ENCODE measurements around the gene DNAJC1.
A peak's percentile ranks its signal among the peaks of the same experiment; 100 is the strongest.
"Not testable (repeated sequence)": the region's sequence is repeated elsewhere in the genome, so short reads cannot be mapped to it uniquely, and the experiment has no call there.

The DNAJC1 gene

DNA sequence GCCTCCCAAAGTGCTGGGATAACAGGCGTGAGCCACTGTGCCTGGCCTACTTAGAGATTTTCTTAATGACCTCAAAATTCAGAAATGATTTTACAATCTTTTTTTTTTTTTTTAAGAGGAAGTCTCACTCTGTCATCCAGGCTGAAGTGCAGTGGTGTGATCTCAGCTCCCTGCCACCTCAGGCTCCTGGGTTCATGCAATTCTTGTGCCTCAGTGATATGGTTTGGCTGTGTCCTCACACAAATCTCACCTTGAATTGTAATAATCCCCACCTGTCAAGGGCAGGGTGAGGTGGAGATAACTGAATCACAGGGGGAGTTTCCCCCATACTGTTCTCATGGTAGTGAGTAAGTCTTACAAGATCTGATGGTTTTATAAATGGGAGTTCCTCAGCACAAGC, 159.9 kb downstream of the DNAJC1 start:
- no peak for DNase-seq
- intact Hi-C loops (cut with DNase I): no loop called here

DNA sequence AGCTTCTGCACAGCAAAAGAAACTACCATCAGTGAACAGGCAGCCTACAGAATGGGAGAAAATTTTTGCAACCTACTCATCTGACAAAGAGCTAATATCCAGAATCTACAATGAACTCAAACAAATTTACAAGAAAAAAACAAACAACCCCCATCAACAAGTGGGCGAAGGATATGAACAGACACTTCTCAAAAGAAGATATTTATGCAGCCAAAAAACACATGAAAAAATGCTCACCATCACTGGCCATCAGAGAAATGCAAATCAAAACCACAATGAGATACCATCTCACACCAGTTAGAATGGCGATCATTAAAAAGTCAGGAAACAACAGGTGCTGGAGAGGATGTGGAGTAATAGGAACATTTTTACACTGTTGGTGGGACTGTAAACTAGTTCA, 162.3 kb downstream of the DNAJC1 start:
- intact Hi-C loops (cut with DNase I); DNase-seq: not testable (repeated sequence)

DNA sequence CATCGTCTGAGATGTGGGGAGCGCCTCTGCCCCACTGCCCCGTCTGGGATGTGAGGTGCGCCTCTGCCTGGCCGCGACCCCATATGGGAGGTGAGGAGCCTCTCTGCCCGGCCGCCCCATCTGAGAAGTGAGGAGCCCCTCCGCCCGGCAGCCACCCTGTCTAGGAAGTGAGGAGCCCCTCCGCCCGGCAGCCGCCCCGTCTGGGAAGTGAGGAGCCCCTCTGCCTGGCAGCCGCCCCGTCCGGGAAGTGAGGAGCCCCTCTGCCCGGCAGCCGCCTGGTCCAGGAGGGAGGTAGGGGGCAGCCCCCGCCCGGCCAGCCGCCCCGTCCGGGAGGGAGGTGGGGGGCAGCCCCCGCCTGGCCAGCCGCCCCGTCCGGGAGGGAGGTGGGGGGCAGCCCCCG, 166.0 kb downstream of the DNAJC1 start:
- intact Hi-C loops (cut with DNase I): not testable (repeated sequence)
- DNase-seq: peak in 1 of 10 donors; percentile 65

DNA sequence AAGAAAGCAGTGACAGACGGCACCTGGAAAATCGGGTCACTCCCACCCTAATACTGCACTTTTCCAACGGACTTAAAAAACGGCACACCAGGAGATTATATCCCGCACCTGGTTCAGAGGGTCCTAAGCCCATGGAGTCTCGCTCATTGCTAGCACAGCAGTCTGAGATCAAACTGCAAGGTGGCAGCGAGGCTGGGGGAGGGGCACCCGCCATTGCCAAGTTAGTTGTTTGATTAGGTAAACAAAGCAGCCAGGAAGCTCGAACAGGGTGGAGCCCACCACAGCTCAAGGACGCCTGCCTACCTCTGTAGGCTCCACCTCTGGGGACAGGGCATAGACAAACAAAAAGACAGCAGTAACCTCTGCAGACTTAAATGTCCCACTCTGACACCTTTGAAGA, 169.0 kb downstream of the DNAJC1 start:
- DNase-seq; intact Hi-C loops (cut with DNase I): not testable (repeated sequence)

DNA sequence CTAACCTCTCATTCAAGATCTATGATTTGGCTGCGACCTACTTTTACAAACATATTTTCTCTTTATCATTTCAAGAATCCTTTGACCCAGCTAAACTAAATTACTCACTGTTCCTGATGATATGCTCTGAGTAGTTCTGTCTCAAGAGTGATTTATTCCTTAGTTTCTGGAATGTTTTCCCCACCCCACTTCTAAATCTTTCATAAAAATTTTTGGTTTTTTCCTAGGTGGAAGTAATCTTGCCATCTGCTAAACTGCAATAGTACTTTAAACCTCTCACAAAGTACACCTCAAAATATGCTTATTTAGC, 170.8 kb downstream of the DNAJC1 start:
- intact Hi-C loops (cut with DNase I): no loop called here
- DNase-seq: no peak

DNA sequence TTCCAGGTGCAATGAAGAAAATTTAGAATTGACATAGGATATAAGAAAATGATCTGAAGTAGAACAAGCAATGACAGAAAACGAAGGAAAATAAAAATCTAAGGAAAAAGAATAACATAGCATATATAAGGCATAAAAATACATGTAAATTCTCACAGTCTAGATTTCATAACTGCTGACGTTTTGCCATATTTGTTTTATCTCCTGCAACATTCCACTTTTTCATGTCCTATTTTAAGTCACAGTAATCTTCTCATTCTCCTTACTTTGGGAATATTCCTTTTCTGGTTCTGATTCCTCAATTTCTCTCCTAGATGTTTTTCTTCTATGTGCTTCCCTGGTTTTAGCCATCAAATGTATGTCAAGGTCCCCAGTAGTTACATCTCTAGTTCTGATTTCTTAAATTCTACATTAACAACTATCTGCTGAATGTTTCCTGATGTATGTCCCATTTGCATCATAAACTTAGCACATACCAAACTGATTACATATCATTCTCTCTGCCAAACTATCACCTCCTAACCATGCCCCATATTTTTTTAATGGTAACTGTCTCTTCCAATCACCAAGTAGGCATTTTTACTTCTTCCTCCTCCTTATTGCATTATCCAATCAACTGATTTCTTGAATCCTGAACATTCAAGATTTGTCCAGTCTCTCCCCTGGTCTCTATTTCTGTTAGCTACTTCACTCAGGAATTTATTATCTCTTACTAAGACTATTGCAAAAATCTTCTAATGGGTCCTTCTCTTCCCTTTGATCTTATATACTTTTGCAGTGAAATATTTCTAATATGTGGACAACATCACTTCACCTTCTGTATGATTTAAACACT, 171.3 kb downstream of the DNAJC1 start:
- intact Hi-C loops (cut with DNase I): no loop called here

DNA sequence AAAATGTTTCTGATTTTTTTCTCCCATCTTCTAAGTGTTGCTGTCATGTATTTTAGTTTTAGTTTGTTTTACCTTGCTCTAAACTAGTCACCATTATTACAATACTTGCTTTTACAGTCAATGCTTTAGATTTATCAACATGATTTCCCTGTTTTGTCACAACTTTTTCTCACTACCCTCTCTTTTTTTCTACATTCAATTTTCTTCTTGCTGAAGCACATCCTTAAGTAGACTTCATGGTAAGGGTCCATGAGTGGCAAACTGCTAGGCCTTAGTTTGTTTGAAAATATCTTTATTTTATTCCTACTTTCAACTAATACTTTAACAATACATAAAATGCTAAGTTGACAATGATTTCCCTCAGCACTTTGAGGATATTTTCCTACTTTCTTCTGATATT, 173.5 kb downstream of the DNAJC1 start:
- intact Hi-C loops (cut with DNase I): no loop called here
- no peak for DNase-seq

More for the DNA sequence above, 171.3 kb downstream of the DNAJC1 start:
- no peak for DNase-seq

DNA sequence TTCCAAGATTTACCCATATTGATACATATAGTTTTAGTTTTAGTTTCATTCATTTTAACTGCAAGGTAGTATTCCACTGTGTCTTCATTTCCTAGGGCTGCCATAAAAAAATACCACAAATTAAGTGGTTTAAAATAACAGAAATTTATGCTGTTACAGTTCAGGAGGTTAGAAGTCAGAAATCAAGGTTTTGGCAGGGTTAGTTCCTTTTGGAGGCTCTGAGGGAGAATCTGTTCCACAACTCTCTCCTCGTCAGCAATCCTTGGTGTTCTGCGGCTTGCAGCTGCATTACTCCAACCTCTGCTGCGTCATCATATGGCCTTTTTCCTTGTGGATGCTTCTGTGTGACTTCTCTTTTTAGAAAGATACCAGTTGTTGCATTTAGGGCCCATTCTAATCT, 176.2 kb downstream of the DNAJC1 start:
- intact Hi-C loops (cut with DNase I): no loop called here
- no peak for DNase-seq

DNA sequence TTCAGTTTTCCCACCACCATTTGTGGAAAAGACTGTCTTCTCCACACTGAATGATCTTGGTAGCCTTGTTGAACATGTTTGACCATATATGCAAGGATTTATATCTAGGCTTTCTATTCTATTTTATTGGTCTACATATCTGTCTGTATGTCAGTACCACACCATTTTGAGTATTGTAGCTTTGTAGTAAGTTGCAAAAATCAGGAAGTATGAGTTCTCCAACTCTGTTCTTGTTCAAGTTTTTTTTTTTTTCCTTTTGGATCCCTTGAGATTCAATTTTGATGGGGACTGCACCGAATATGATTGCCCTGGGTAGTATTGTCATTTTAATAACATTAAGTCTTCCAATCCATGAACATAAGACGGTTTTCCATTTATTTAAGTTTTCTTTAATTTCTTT, 176.8 kb downstream of the DNAJC1 start:
- no peak for DNase-seq
- intact Hi-C loops (cut with DNase I): no loop called here

DNA sequence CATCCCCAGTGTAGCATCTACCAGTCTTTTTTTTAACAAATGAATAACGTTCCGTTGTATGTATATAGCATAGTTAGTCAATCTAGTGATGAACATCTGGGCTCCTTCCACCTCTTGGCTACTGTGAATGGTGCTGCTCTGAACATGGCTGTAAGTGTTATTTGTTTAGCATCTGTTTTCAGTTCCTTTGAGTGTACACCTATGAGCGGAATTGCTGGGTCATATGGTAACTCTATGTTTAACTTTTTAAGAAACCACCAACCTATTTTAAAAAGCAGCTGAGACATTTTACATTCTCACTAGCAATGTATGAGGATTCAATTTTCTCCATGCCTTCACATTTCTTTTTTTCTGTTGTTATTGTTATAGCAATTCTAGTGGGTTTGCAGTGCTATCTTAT, 178.2 kb downstream of the DNAJC1 start:
- intact Hi-C loops (cut with DNase I): no loop called here
- no peak for DNase-seq

DNA sequence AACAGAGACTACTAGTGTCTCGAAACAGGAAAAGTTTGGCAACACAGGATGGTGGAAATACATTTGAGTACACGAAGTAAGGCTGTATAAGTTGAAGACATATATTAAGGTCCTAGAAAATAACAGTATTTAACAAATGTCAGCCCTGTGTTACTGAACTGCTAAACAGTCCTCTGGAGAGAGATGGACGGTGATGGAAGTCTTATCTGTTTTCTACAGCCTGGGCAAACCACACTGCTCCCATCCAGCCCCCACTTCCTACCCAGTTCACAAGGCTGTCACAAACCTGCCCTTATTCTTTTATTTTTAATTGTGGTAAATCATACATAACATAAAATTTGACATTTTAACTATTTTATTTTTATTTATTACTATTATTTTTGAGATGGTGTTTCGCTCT, 179.1 kb downstream of the DNAJC1 start:
- intact Hi-C loops (cut with DNase I): no loop called here
- DNase-seq: no peak

DNA sequence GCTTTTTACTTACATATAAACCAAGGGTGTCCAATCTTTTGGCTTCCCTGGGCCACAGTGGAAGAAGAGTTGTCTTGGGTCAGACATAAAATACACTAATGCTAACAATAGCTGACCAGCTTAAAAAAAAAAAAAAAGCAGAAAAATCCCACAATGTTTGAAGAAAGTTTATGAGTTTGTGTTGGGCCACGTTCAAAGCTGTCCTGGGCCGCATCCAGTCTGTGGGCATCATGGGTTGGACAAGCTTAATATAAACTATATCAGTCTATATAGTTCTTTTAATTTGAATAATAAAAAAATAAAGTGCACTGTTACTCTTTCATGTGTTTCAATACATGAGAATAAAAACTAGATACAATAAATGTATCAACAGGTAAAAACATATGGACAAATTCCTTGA, 179.9 kb downstream of the DNAJC1 start:
- no peak for DNase-seq
- intact Hi-C loops (cut with DNase I): no loop called here

DNA sequence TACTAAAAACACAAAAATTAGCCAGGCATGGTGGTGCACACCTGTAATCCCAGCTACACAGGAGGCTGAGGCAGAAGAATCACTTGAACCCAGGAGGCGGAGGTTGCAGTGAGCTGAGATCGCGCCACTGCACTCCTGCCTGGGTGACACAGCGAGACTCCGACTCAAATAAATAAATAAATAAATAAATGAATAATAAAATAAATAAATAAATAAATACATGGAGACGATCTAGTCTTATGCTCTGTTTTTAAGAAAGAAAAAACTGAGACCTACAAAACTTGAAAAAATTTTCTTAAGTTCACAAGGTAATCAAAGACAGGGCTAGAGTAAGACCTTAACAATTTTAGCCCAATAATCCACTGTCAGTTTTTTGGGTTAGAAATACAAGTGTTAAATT, 181.3 kb downstream of the DNAJC1 start:
- intact Hi-C loops (cut with DNase I); DNase-seq: not testable (repeated sequence)

DNA sequence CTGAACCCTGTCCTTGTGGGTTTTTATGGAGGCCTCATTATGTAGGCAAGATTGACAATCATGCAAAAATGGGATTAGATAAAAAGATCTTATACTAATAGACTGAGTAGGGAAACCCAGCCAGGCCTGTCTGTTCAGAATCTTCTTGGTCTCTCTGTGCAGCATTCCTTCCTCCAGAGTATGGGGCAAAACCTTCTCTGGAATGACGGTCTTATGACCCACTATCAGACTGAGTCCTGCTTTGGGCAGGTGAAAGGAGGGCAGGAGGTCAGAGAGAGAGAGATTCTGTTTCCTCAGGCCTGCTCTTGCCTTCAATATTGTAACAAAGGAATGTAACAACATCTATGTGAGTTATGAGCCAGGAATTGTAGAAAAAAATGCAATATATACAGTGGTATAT, 182.6 kb downstream of the DNAJC1 start:
- DNase-seq: no peak
- intact Hi-C loops (cut with DNase I): no loop called here

DNA sequence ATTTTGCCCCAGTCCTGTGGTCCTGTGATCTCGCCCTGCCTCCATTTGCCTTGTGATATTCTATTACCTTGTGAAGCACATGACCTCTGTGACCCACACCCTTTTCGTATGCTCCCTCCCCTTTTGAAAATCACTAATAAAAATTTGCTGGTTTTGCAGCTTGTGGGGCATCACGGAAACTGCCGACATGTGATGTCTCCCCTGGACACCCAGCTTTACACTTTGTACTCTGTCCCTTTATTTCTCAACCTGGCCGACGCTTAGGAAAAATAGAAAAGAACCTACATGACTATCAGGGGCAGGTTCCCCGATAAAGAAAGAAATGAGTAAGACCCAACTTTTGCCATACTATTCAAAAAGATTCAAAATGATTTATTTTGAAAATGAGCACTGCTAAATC, 185.1 kb downstream of the DNAJC1 start:
- intact Hi-C loops (cut with DNase I); DNase-seq: not testable (repeated sequence)

DNA sequence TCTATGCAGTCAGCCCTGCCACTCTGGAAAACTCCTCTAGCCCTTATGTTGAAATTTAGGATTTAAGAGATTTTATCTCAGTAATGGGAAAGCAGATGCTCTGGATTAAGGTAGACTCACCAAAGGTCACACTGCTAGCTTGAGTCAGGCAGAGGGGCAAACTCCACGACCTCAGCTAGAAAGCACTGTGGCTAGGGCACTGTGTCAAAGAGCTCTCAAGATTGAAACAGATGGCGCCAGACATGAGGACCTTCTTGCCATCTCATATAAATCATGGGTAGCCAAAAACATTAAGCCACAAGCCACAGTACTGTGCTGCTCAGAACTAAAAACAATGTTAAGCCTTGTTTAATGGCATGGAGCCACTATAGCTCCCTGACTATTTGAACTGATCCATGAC, 188.7 kb downstream of the DNAJC1 start:
- intact Hi-C loops (cut with DNase I): no loop called here
- DNase-seq: no peak

DNA sequence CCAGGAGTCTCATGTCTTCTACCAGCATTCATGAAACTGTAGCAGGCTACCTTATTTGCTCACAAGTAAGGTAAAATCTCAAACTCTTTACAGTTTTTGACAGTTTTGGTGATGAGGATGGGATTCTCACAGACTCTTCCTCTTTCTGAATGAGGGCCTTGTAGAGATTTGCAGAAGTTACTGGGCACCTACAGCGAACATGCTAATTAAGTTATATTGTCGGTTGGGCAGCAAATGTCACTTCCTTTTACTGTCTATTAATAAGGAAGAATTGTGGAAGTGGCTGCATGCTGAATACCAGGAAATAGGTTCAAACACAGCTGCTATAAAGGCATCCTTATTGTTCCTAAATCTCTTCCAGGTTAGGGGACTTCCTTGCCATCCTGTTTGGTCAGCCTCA, 189.6 kb downstream of the DNAJC1 start:
- no peak for DNase-seq
- intact Hi-C loops (cut with DNase I): no loop called here

DNA sequence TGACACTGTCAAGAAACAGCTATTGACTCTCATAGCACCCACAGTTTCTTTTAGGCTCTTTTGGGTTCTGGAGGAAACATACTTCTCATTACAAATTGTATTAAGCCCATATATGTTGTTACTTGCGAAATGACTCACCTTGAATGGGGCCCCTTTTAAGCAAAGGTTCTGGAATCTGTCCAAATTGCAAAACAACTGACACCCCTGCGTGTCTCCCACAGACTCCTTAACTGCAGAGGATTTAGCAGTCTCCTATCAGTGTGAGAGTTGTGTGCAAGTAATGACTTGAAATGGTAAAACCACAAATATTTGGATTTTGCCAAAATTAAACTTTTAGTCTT, 192.3 kb downstream of the DNAJC1 start:
- DNase-seq: no peak
- intact Hi-C loops (cut with DNase I): no loop called here

DNA sequence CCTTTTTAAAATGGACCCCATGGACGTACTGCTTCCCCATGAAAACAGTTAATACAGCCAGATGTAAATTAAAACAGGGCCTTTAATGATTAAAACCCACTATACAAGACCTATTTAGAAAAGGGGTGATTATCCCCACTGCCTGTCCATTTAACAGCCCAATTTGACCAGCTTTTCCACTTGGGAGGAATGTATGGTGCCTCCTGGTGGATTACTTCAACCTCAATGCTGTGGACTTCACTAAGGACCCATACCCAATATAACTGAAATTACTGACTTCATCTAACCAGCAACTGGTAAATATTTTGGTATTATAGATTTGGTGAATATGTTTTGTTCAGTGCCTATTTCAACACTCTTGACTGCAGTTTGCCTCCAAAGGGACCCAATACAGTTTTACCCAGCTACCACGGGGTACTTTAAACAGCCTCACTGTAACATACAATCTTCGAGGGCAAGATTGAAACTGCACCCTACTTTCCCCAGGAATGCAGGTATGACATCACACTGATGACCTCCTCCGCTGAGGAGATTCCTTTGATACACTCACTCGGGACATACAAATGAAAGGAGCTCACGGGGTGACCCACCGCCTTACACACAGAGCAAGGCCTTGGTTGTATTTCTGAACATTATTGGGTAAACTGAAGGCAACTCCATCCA, 192.8 kb downstream of the DNAJC1 start:
- intact Hi-C loops (cut with DNase I): no loop called here
- DNase-seq: no peak

DNA sequence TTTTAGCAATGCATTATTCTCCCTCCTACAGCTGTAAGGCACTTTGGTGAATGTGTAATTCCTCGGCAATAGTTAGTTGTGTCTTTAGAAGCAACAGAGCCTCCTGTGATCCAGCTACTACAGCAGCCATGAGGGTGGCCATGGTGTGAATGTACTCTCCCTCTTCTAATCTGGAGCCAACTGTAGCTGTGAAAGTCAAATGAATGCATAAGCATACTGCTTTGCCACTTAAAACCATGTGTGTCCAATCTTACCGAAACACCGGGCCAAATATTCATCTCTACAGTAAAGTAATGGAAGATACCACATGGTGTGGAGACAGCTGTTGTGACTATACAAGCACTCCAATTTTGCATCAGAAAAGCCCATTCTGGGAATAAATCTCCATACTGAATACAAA, 195.0 kb downstream of the DNAJC1 start:
- intact Hi-C loops (cut with DNase I): no loop called here
- no peak for DNase-seq

DNA sequence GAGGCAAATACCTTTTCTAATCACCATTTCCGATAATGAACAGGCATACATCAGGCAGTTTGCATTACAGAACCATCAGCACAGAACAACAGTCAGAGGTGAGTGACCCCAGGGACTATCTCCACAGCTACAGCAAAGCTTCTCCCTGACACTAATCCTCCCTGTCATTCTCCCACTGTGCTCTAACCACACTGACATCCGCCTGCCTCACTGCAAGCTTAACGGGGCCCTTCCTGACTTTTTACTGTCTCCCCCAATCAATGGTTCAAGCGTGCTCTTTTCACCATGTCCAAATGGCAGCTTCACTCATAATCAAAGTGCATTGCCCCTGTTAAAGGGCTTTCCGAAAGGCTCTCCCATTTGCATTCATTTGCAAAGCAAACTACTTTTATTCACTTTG, 196.3 kb downstream of the DNAJC1 start:
- intact Hi-C loops (cut with DNase I): no loop called here
- DNase-seq: no peak

DNA sequence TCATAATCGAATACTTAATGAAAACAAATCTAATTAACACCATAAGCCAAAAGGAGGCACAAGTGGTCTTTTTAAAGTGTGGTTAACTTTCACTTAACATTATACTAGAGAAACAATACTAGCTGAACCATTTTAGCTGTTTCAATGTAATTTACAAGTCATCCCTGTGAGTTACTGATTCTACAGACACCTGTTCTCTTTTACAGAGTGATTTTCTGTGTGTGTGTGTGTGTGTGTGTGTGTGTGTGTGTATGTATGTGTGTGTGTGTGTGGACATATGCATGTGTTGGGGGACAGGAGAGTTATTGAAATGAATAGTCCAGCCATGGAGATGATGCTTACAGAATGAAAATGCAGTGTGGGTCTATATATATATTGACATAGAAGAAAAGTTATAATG, 200.2 kb downstream of the DNAJC1 start:
- intact Hi-C loops (cut with DNase I): no loop called here
- DNase-seq: no peak

DNA sequence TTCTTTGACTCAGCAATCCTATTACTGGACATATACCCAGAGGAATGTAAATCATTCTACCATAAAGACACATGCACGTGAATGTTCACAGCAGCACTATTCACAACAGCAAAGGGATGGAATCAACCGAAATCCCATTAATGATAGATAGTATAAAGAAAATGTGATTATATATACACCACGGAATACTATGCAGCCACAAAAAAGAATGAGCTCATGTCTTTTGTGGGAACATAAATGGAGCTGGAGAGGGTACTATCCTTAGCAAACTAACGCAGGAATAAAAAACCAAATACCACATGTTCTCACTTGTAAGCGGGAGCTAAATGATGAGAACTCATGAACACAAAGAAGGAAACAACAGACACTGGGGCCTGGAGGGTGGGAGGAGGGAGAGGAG, 201.9 kb downstream of the DNAJC1 start:
- DNase-seq: no peak
- intact Hi-C loops (cut with DNase I): no loop called here
